Vagina (tissue), 2 donors: ENCODE data around the gene CYP1A2. TPM values are rescaled to one million over a fixed set of nuclear protein-coding genes. Genes with fewer than 3 reads are reported as not detected.
"Not testable (repeated sequence)": the region's sequence is repeated elsewhere in the genome, so short reads cannot be mapped to it uniquely, and the experiment has no call there.

Experiments used
- DNase-seq, 2 donors: peaks; one replicate each; pipeline ENCODE4 v3.0.0-alpha.2; 2017; ENCODE audit errors: extremely low spot score in 2 of 2
- H3K27ac ChIP-seq: fragments of 200-600 bp; sonication (generic); one replicate; pipeline ENCODE4 v1.5.1; 2019
- H3K27me3 ChIP-seq: fragments of 200-600 bp; sonication (generic); one replicate; pipeline ENCODE4 v1.5.1; 2019
- H3K36me3 ChIP-seq, 2 donors: fragments of 200-600 bp; sonication (generic); one replicate each; pipeline ENCODE4 v1.5.1; 2017 to 2019
- H3K4me1 ChIP-seq: fragments of 200-600 bp; sonication (generic); one replicate; pipeline ENCODE4 v1.5.1; 2019
- H3K4me3 ChIP-seq, 2 donors: fragments of 200-600 bp; sonication (generic); 1 replicate in 1 of 2; 2 replicates in 1 of 2; pipeline ENCODE4 v1.5.1; 2016 to 2019
- H3K9me3 ChIP-seq: fragments of 200-600 bp; sonication (generic); one replicate; pipeline ENCODE4 v1.5.1; 2019
- POLR2A ChIP-seq, 2 donors: fragments of 450-650 bp; IDR thresholded peaks; one replicate each; pipeline ENCODE4 v1.6.1; 2017; ENCODE audit warnings: antibody characterized with exemption in 2 of 2, mild to moderate bottlenecking in 2 of 2, moderate library complexity in 2 of 2
- POLR2AphosphoS5 ChIP-seq, 2 donors: sonication (generic); formaldehyde crosslinking; IDR thresholded peaks; one replicate each; pipeline ENCODE4 v1.9.0; 2017; ENCODE audit warnings: antibody characterized with exemption in 2 of 2, mild to moderate bottlenecking in 2 of 2, low read depth in 1 of 2; ENCODE audit not compliant: insufficient read depth in 1 of 2
- intact Hi-C: fragments of 100-400 bp; cut with DNase I; formaldehyde crosslinking; loops from one replicate; pipeline ENCODE4 v1.15.1; 2023
- total RNA-seq: library from RNA; depleted of rRNA; stranded (reverse); fragments of >200 nt; gene quantifications from one replicate; pipeline ENCODE4 v1.2.3, GENCODE V29; 2016
- TF ChIP-seq, protein P1 (sequence below), 3 experiments: fragments of 450-650 bp in 2 of 3; fragments of 200-600 bp in 1 of 3; sonication (generic) in 1 of 3; IDR thresholded peaks; one replicate each; pipeline ENCODE4 v1.5.1; 2017 to 2019; ENCODE audit warnings: antibody characterized with exemption in 3 of 3, mild to moderate bottlenecking in 2 of 3, moderate library complexity in 2 of 3

Gene CYP1A2
- total RNA-seq, 1 donor from 2014 or later = not detected

DNA sequence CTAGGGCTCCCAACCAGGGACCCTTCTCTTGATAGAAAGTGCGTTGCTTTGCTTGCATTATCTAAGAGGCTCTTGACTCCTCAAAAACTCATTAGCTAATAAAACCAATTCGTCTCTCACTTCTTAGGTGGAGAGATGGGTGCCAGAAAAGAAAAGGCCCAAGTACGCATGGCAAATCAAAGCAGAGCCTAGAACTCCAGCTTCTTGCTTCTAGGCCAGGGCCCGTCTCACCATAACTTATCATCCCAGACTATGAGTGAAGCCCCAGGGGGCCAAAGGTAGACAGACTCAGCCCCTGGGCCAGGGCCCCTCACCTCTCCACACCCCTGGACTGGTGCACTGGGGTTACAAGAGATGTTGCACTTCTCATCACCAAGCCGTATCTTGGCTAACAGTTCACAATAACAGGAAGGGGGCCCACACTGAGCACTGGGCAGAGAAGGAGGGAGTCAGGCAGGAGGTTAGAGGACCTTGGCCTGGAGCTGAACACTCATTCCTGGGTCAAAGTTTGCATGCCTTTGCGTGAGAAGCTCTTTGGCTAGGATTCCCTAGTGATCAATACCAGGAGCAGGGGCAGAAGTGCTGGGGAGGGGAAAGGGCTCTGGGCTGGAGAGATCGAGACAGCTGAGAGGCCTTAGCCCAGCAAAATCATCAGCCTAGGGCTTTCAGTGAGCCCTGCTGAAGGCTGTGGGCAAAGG, 17.9 kb upstream of the CYP1A2 start:
- intact Hi-C loops = no loop called here
- DNase-seq = no peak
- Histone ChIP-seq H3K27ac (no peak overlapping the region), H3K36me3 (no peaks in the 10 kb centered on the region), H3K9me3 (no peaks in the 10 kb centered on the region), H3K4me3 (no peak overlapping the region), H3K4me1 (peaks cover 14% of the 10 kb centered on the region), H3K27me3 (no peaks in the 10 kb centered on the region)
- TF ChIP-seq, protein P1, sequence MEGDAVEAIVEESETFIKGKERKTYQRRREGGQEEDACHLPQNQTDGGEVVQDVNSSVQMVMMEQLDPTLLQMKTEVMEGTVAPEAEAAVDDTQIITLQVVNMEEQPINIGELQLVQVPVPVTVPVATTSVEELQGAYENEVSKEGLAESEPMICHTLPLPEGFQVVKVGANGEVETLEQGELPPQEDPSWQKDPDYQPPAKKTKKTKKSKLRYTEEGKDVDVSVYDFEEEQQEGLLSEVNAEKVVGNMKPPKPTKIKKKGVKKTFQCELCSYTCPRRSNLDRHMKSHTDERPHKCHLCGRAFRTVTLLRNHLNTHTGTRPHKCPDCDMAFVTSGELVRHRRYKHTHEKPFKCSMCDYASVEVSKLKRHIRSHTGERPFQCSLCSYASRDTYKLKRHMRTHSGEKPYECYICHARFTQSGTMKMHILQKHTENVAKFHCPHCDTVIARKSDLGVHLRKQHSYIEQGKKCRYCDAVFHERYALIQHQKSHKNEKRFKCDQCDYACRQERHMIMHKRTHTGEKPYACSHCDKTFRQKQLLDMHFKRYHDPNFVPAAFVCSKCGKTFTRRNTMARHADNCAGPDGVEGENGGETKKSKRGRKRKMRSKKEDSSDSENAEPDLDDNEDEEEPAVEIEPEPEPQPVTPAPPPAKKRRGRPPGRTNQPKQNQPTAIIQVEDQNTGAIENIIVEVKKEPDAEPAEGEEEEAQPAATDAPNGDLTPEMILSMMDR (IDR thresholded peaks at IDR 0.05) = no peak
- no peak for TF ChIP-seq POLR2A (IDR thresholded peaks at IDR 0.05)
- TF ChIP-seq POLR2AphosphoS5 (IDR thresholded peaks at IDR 0.05; ENCODE audit: insufficient read depth in 1 of 2, low read depth in 1 of 2) = no peak

DNA sequence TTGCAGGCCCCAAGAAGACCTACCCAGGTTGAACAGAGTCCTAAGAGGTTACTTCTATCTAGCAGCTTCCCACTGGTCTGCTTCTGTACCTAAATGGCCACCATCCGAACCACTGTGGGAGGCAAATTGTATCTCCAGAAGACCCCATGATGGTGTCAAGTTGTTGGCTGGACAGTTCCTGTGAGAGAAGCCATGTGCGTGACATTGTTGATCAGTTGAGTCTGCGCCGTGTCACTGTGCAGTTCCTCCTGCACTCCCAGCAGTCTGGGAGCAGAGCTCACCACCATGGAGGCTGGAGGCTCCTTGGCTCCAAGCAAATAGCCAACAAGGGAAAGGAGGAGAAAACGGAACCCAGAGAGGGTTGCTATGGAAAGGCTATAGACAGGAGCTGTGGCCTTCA, 15.8 kb upstream of the CYP1A2 start:
- H3K27me3 ChIP-seq = no peaks in the 10 kb centered on the region
- H3K36me3 ChIP-seq = no peaks in the 10 kb centered on the region
- intact Hi-C loops = no loop called here
- TF ChIP-seq POLR2A (IDR thresholded peaks at IDR 0.05) (no peak), POLR2AphosphoS5 (IDR thresholded peaks at IDR 0.05; ENCODE audit: insufficient read depth in 1 of 2, low read depth in 1 of 2) (no peak)
- TF ChIP-seq, protein P1 (IDR thresholded peaks at IDR 0.05) = no peak
- H3K4me3 ChIP-seq = no peak overlapping the region
- no peak overlapping the region for H3K27ac ChIP-seq
- no peaks in the 10 kb centered on the region for H3K4me1 ChIP-seq
- no peaks in the 10 kb centered on the region for H3K9me3 ChIP-seq
- no peak for DNase-seq

DNA sequence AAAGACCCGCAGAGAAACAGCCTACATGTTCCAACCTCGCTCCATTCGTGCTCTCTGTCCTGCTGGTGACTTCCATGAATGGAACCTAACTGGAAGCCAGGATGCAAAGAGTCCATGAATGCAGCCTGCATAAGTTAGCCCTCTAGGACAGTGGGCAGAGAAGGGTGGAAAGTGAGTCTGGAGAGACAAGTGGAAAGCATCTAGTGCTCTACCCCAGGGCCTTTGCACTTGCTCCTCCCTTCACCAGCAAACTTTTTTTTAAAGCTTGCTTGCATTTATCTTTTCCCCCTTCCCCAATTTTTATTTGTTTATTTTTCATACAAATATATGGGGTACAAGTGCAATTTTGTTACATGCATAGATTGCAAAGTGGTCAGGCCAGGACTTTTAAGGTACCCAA, 15.4 kb upstream of the CYP1A2 start:
- Histone ChIP-seq H3K27ac (no peak overlapping the region), H3K9me3 (no peaks in the 10 kb centered on the region), H3K4me3 (no peak overlapping the region), H3K36me3 (no peaks in the 10 kb centered on the region), H3K27me3 (no peaks in the 10 kb centered on the region), H3K4me1 (no peaks in the 10 kb centered on the region)
- no peak for DNase-seq
- intact Hi-C loops = no loop called here
- TF ChIP-seq, protein P1 (IDR thresholded peaks at IDR 0.05) = no peak
- TF ChIP-seq POLR2A (IDR thresholded peaks at IDR 0.05) (no peak), POLR2AphosphoS5 (IDR thresholded peaks at IDR 0.05; ENCODE audit: insufficient read depth in 1 of 2, low read depth in 1 of 2) (no peak)

DNA sequence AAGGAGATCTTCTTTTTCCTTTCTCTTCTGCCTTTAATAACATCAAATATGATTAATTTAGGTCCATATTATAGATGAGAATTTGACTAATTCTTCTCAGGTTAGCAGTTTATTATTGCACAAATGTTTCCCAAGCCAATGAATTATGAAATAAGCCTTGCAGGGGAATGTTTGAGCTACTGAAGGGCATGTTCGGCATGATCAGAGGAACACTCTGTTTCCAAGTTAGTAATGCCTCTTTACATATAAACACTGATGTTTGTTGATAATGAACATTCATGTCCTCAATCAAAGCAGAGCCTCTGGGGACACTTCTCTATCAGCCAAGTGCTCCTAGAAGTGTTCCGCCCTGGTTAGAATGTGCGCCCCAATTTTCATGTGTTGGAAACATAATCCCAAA, 13.3 kb upstream of the CYP1A2 start:
- Histone ChIP-seq H3K4me3 (no peak overlapping the region), H3K27me3 (no peaks in the 10 kb centered on the region), H3K36me3 (no peaks in the 10 kb centered on the region), H3K27ac (no peak overlapping the region), H3K9me3 (no peaks in the 10 kb centered on the region), H3K4me1 (no peaks in the 10 kb centered on the region)
- intact Hi-C loops = no loop called here
- no peak for DNase-seq
- TF ChIP-seq POLR2A (IDR thresholded peaks at IDR 0.05) (no peak), POLR2AphosphoS5 (IDR thresholded peaks at IDR 0.05; ENCODE audit: insufficient read depth in 1 of 2, low read depth in 1 of 2) (no peak)
- TF ChIP-seq, protein P1 (IDR thresholded peaks at IDR 0.05) = no peak

DNA sequence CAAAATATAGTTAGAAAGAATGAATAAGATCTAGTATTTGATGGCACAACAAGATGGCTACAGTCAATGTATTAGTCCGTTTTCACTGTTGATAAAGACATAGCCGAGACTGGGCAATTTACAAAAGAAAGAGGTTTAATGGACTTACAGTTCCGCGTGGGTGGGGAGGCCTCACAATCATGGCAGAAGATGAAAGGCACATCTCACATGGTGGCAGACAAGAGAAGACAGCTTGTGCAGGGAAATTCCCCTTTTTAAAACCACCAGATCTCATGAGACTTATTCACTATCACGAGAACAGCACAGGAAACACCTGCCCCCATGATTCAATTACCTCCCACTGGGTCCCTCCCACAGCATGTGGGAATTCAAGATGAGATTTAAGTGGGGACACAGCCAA, 10.4 kb upstream of the CYP1A2 start:
- H3K27ac ChIP-seq, H3K27me3 ChIP-seq, H3K9me3 ChIP-seq, intact Hi-C loops, H3K4me3 ChIP-seq, H3K4me1 ChIP-seq, H3K36me3 ChIP-seq, DNase-seq: not testable (repeated sequence)
